NCI-H510A treated with DMSO at 0.1 percent for 48 hours (cell line): Measurements from ENCODE around the gene PCSK4.
"Not testable (repeated sequence)": the region's sequence is repeated elsewhere in the genome, so short reads cannot be mapped to it uniquely, and the experiment has no call there.

Source experiments
- DNase-seq: peaks from one replicate; lab custom pipeline; 2025; lab: John Stamatoyannopoulos, UW

Gene PCSK4

DNA sequence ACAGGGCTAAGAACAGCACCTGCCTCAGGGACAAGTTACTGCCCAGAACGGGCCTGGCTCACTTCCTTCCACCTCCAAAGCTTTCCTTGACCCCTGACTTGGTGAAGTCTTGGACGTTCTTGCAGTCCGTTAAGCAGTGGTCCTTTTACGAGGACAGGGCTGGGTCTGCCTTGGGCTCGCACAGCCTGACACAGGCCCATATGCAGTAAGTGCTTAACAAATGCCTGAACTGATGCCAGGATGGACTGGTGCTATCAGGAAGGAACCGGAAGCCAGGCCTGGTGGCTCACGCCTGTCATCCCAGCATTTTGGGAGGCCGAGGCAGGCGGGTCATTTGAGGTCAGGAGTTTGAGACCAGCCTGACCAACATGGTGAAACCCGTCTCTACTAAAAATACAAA, 31.9 kb upstream of the PCSK4 start:
- no peak for DNase-seq

DNA sequence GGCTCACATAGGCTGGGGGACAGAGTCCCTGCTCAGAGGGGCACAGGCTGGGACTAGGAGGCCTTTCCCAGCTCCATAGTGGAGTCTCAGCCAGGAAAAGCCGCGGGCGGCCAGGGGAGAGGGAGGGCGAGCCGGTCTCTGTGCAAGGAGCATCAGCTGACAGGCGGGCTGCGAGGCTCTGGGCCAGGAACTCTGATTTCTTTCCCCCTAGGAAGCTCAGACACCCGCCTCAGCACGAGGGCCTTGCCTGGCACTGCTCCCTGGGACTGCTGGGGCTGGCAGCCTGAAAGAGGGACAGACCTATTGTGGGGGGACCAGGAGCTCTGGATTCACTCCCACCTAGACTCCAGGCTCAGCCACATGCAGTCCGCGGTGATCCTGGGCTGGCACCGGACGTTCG, 31.5 kb upstream of the PCSK4 start:
- DNase-seq = no peak

DNA sequence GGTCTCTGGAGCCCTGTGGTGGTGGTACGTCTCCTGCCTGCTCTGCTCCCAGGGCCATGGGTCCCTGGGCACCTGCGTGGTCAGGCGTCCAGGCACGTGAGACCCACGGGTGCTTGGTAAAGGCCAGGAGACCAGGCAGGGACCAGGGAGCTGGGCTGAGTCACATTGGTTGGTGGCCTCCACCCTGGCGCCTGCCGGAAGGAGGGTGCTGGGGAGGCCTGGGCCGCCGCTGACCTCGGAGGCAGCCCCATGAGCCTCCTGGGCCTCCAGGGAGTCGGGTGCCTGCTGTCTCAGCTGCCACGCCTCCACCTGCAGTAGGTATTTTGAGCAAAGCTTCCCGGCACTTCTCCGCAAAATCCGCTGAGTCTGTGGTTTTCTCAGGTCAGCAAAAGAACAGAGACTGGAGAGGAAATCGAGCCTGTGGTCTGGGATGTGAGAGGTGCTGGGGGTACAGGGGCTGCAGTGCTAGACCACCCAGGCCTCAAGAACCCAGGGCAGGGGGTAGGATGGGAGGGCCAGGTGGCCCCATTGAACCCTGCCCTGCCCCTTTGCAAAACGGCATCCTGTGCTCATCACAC, 30.1 kb upstream of the PCSK4 start:
- no peak for DNase-seq

- not testable (repeated sequence) for DNase-seq
These were observed 29.7 kb upstream of the PCSK4 start for GRCh38 chr19:1519802-1520201.

DNA sequence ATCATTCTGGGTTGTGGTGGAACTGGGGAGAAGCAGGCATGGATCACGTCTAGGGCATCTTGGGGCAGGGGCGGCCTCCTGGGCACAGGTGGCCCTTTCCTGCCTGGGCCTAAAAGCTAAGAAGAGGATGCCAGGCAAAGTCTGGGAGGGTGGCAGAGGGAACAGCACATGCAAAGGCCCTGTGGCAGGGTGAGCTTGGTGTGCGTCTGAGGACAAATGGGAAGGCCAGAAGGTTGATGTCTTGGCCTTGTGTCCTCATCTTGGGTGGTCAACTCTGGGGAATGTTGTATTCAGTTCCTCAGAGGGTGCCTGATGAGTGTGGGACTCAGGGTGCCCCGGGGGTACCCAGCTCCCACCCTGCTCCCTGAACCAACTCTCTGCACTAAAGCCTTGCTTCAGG, 28.3 kb upstream of the PCSK4 start:
- no peak for DNase-seq

DNA sequence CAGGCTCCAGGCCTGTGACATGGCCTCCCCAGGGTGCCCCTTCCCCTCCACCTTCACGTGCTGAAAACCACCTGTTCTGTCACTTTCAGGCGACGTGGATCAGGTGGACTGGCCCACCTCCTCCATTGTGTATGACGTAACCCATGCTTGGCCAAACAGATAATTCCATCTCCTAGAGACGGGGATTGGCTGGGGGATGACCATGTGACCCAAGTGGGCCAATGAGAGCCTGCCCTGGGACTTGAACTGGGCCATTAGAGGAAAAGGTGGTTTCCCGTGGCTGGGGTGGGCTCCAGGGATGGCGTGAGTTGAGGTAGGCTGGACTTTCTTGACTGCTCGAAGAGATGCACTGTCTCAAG, 26.2 kb upstream of the PCSK4 start:
- no peak for DNase-seq

GRCh38 chr19:1514986-1515721, 25.0 kb upstream of the PCSK4 start:
- no peak for DNase-seq

- no peak for DNase-seq
These were observed 24.1 kb upstream of the PCSK4 start for GRCh38 chr19:1514295-1514661.

- DNase-seq = no peak
These were observed 23.5 kb upstream of the PCSK4 start for GRCh38 chr19:1513499-1514294.

DNA sequence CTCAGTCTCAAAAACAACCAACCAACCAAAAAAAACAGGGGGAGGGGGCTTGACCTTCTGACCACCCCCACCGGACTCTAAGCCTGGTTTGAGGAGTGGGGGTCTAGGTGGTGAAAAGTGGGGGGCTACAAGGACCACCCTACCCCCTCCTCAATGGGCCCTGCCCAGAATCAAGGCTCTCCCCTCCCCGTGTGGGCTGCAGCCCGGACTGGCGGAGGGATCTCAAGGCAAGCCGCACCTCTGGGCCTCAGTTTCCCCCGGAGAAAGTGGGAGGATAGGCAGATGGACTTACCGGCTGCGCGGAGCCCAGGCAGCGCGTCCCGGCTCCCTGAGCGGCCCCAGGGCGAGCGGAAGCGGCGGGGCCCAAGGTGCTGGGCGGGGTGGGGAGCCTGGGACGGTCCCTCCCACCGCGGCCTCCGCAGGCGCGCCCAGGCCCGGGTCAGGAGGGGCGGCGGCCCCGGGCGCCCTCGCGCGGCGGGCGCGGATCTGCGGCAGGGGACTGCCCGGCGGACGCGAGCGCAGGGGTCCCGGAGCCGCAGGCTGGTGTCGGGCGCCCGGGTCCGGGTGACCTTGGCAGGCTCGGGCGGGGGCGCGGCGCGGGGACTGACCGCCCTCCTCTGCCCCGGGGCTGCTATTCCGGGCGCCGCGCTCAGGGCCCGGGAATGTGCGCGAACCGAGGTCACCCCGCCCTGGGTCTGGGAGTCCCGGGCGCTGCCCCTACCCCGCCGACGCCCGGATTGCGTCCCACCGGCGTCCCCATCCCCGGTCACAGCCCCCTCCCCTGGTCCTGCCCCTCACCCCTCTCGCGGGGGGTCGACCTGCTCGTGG, 22.7 kb upstream of the PCSK4 start, which contains the start of gene ADAMTSL5:
TSS of gene ADAMTSL5 (minus strand) at position 349 of the 828 bp plus-strand sequence. CDS start 2,076 bp downstream, outside the sequence.
- no peak for DNase-seq

DNA sequence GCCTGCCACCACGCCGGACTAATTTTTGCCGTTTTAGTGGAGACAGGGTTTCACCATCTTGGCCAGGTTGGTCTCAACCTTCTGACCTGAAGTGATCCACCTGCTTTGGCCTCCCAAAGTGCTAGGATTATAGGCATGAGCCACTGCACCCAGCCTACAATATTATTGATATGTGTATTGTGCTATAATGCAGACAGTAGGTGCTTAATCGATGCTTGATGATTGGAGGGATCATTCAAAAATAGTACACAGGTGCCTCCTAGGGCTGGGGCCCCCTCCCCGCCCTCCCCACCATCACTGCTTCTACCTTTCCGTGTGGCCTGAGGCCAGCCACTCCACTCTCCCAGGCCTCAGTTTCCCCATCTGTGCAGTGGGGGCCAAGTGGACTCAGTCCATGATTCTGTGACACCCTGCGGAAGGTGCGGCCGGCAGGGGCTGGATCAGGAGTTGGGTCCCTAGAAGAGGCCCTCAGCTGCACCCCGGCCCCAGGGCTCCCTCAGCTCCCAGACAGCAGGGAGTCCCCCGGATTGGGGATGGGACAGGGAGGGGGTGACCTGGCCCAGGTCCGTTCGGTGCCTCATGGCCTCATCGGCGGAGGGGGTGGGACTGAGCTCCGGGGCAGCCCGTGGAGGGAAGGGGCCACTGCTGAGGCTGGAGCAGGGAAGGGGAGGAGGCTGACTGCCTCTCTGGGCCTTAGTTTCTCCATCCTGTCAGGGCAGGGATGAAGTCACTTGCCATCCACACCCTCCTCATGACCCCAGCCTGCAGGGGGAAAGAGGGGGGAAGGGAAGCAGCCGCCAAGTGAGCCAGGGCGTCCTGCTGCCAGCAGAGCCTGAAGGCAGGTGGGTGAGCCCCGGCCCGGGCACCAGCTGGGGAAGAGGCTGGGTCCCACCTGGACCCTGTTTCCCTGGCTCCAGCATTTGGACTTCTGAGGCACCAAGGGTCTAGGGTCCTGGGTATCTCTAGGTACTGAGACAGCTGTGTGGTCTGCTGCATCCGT, 21.5 kb upstream of the PCSK4 start:
- DNase-seq = no peak

DNA sequence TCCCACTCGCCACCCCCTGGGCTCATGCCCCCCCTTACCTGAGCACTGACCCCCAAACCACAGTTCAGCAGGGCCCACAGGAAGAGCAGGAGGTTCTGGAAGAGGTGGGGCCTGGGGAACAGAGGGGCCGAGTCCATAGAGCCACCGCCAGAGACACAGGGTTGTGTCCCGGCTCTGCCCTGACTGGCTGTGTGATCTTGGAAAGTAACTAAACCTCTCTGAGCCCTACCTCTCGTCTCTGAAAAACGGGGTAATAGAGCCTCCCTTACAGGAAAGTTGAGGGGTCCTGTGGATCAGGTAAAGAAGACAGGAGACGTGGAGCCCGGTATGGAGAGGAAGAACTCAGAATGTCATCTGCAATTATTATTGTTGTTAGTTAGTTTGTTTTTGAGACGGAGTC, 20.7 kb upstream of the PCSK4 start:
- no peak for DNase-seq

- no peak for DNase-seq
These were observed 20.3 kb upstream of the PCSK4 start for GRCh38 chr19:1510442-1510806.

DNA sequence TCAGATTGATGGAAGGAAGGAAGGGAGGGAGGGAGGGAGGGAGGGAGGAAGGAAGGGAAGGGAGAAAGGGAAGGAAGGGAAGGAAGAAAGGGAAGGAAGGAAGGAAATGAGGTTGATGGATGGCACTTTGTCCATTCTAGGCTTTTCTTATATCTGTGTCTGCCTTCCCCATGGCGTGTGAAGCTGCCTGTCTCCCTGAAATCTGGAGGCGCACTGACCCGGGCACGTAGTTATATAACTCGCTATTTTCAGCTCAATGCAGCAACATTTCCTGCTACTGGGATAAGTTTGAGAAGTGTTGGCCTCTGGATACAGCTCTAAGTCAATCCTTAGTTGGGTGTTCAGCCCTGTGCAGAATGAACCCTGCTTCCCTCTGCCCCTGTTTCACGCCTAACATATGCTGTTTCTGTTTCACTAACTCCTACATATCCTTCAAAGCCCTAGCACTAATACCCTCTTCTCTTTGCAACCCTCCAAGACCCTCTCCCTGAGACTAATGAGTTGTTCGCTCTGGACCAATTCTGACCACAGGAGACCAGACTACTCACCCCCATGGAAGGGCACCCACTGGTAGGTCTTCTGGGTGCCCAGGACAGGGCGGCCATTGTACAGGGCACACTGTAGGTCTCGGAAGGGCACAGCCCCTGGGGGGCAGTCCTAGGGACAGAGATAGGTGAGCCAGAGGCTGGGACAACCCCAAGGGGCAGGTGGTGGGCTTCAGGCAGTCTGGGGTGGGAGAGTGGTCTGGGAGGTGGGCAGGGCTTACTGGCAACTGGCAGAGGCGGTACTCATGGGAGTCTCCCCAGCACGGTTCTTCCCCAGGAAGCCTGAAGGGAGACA, 19.7 kb upstream of the PCSK4 start:
- no peak for DNase-seq

DNA sequence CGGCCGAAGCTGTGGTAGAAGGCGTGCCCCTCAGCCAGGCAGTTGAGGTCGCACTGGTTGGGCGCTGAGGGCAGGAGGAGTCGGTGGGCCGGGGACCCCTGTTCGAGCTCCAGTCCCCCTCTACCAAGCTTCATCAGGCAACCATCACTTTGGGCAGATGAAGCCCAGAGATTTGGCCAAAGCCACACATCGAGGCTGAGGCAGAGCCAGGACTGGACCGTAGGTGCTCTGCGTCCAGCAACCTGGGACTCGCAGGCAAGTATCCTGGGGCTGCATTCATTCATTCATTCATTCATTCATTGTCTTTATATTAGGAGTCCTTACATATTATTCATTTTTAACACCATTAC, 18.3 kb upstream of the PCSK4 start:
- no peak for DNase-seq

DNA sequence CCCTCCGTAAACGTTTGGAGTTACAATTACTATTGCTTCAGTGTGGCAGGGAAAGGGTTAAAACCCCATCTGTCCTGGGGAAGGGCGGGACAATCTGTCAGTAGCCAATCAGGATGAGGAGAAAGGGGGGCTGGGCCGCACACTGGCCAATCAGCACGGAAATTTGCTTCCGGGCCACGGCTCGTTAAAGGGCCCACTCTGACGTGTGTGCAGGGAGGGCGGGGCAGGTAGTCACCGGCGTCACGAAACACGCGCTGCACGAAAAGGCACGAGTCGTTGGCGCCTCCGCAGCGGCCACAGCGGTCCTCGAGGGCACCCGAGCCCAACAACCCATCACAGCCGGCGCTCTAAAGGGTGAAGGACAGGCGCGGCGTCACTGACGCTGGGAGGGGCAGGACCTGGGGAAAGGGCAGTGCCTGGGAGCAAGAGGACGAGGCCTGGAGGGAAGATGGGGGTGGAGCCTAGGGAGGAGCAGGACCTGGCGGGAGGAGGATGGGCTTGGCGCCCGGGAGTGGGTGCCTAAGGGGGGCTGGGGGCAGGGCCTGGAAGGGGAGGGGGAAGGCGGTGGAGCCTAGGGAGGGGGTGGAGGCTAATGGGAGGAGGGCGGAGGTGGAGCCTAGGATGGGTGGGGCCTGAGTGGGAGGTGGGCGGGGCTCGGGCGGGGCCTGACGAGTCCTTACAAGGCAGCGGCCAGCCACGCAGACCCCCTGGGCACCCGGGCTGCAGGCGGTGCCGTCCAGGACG, 17.8 kb upstream of the PCSK4 start:
- peak; percentile 36 for DNase-seq

DNA sequence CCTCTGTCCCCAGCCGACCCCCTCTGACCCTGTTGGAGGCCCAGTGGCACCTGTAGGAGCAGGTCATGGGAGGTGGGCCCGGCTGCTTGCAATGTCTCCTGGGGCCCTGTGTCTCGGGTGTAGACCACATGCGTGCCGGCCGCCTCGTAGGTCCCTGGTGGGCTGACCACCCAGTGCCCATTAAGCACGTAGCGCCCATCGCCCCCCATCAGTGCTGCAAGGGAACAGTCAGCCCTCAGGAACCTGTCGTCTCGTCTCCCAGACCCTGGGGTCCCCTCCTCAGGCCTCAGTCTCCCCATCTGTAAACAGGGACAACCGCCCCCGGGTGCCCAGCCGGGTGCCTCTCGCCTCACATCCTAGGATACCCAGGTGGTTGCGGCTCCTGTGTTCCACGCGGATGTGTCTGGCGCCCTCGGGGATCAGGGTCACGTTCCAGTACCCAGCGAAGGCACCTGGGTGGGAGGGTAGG, 17.1 kb upstream of the PCSK4 start:
- DNase-seq = no peak

GRCh38 chr19:1505991-1506881, 16.1 kb upstream of the PCSK4 start:
- no peak for DNase-seq
